HG03354 (cell line): Measurements from ENCODE around the gene ADAMTS18.

ENCODE experiments used
- ATAC-seq: cut with Tn5 transposase; IDR thresholded peaks from one replicate; pipeline ENCODE4 v1.9.1; 2021; ENCODE audit warnings: mild to moderate bottlenecking; ENCODE audit not compliant: unreplicated experiment, poor library complexity, severe bottlenecking

Gene ADAMTS18

DNA sequence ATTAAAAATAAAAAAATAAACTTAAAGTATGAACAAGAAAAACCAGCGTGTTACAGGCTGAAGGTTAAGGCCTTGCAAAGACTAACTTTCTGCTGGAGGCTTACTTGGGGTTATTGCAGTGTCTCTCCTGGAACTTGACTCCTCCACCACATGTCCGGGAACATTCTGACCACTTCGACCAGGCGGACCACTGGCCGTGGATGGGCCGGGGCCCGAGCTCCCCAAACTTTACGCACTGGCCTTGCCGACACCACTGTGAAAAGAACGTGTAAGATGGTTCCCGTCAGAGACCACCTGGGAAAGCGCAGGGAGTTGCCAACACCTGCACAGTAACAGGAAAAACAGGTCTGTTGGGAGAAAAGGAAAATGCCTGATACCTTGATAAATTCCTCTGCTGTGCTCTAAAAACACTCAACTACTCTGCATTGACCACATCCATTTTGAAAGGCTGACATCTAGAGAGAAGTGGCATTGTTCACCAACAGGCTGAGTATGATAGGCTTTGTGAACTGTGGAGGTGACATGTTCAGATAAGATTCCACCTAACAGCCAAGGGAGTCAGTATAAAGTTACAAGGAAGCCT, 99.1 kb downstream of the ADAMTS18 start:
- ATAC-seq: no peak

DNA sequence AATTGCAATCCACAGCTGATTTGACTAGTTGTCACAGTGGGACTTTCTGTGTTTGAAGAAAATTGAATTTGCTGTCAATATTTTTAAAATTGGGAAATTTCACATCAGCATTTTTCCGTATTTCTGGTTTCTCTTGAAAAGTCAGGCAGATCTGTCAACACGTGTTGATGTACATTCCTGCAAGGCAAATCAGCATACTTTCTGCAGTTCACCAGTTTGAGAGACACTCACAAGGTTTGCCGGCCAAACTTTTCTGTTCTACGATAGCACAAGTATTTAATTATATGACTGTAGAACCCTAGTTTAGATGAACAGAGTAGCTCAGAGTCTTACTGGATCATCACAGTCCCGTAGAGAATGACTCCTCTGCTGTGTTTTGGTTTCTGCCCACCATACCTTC, 102.0 kb downstream of the ADAMTS18 start:
- no peak for ATAC-seq

DNA sequence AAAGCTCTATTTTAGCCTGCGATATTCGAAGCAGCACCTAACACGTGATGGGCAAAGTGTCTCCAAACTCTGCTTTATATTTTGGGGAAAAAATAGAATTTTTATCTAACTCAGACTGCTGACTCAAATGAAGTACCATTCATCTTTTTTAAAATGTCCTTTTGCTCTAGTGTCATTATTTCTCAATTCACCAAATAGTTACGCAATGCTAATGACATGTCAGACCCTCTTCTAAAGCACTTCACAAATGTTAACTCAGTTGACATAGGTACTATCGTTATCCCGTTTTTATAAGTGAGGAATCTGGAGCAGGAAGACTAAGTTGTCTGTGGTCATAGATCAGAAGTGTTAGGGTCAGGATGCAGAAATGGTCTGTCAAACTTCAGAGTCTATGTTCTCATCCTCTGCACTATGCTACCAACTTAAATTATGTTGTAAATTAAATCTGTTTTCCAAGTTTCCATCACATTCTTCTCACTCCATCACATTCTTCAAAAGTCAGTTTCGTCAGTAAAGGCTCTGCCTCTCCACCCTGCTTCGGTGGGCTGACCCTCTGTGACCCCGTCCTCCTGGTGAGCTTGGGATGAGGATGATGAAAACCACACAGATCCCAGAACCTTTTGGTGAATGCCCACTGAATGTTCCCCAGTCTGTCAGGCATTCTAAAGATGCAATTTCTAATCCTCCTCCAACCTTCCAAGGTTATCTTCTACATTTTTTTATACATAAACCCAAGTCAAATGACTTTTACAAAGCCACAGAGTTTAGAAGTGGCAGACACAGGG, 102.8 kb downstream of the ADAMTS18 start:
- no peak for ATAC-seq

DNA sequence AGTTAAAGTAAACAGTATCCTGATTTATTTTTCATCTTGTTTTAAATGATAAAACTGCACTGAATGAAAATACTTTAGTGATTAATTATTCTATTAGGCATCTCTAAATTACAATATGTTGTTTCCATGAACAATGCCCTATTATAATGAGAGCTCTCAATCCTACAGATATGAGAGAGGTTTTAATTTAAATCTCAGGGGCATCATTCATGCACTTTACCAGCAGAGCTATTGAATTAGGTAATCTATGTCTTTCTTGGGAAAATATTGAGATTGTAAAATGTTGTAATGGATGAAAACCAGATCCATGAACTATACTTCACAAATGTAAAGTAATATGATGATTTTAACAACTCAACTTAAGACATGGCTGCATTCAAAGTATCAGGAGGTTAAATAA, 103.8 kb downstream of the ADAMTS18 start:
- no peak for ATAC-seq

DNA sequence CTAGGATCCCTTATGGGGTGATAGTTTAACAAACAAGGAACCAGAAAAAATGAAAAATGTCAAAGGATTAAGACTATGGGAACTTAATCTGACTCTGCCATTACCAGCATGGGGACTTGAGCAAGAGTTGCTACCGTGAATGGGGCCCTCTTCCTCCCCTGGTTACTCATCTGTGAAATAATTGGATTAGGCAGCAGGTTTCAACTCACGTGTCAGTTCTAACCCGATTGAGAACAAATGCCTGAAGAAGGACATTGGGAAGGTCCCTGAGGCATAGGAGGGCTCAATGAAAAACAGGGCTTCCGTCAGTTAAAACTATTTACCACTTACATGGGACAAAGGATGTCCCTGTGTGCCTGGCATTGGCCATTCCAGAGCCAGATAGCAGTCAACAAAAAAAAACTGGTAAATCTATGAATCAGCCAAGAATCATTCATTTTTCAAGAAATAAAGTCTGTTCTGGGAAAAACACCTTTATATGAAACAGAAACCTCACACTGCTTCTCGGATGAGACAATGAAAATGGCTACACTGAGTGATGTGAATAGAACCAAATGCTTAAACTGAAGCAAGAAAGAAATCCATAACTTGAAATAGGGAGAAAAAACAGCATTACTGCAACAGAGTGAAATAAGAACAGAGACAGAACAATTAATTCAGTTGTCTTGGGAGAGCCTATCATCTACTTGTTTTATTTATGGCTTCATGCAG, 104.3 kb downstream of the ADAMTS18 start:
- ATAC-seq: no peak

DNA sequence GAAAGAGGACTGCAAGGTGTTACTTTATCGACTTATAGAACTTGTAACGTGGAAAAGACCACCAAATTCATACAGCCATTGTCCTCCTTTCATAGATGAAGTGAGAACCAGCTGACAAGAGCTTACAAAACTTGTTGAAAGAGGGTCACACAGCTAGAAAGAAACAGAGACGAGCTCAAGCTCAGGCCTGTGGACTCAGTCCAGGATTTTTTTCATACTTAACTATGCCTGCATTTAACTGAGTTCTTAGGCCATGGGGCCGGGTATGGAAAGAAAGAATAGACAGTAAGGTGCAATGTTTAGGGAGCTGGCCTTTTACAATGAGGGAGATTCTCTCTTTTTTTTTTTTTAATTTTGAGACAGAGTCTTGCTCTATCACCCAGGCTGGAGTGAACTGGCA, 106.1 kb downstream of the ADAMTS18 start:
- no peak for ATAC-seq

DNA sequence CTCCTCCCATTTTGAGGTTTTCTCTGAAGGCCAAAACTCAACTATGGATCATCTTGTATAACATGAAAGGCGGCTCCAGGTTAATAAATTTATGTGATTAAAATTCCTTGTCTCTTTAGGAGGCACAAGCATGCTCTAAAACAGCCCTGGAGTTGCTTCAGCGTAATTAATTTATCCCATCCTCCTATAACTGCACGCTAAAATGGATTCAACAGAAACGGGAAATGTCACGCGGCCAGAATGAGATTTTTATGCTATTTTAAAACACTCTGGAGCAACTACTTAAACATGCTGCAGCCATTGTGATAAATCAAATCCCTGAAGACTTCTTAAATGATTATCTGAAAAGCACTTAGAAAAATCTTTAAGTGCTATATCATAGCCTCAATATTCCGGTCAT, 106.6 kb downstream of the ADAMTS18 start:
- no peak for ATAC-seq

DNA sequence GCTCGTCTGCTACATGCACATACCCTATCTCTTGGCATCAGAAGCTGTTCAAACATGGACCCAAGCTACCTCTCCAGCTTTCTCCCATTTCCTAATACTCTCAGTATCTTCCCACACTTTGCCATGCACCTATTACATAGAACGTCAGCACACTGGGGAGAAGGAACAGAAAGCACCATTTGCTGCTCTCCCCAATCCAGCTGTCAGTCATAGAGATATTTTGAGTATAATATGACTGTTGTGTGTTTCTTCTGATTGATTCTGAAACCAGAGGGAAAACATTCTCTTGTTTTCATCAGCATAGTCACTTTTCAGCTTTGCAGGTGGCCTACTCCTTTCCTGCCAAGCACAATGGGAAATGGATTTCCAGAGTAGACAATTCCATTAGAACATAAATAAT, 107.1 kb downstream of the ADAMTS18 start:
- ATAC-seq: no peak

DNA sequence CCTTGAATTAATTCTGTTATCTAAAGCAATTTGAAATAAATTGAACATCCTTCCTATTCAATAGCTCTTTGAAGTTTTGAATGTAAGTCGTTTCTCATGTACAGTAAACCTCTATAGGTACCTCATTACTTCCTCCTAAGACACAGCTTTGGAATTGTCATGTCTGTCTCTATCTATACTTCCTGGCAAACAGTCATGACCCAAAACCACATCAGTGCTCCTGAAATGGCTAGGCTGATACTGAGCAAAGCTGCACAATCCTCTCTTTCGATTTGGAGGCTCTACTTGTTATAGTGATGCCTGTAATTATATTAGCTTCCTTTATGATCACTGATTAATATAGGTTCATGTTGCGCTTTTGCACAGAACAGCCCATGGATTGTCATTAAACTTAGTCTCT, 110.1 kb downstream of the ADAMTS18 start:
- ATAC-seq: no peak

DNA sequence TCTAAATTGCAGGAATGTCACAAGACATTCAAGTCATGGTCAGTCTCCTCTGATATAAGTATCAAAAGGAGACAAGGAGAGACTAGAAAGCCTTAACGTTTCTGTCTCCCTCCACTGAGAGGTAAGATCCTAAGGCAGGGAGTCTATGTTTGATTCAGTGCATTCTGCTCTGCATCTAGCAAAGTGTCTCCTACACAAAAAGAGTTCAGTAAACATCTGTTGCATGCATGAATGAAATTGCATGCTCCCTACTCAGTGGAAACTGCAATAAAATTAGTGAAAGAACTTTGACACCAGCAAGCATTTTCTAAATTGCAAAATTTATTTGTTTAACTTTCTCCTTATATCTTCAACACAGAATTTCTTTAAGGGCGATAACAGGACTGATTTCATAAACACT, 111.1 kb downstream of the ADAMTS18 start:
- no peak for ATAC-seq

DNA sequence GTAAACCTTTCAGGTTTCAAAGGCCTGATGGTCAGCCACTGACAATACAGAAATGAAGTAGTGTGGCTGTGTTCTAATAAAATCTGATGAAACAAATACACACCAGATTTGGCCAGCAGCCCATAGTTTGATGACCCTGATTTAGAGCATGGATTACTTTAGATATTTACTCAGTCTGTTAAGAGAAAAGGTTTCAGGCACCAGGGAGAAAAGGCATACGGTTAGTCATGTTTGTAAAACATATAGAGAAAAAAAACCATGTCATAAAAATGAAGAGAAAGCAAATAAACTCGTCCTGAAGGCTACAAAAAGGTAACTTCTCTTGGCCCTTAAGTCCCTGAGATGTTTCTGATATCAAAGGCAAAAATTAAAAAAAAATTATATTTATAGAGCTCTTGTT, 112.1 kb downstream of the ADAMTS18 start:
- no peak for ATAC-seq

DNA sequence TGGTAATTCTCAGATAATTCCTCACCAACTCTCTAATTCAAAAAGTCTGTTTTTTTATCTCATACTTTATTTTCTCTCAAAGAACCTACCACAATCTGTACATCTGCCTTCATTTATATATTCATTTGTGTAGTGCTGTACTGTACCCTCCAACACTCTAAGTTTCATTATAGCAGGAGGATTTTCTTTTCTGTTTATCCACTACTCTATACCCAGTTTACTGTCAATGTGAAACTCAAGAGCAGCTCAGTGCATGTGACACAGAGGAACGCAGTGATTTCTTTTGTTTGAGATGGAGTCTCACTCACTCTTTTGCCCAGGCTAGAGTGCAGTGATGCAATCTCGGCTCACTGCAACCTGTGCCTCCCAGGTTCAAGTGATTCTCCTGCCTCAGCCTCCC, 117.8 kb downstream of the ADAMTS18 start:
- no peak for ATAC-seq

DNA sequence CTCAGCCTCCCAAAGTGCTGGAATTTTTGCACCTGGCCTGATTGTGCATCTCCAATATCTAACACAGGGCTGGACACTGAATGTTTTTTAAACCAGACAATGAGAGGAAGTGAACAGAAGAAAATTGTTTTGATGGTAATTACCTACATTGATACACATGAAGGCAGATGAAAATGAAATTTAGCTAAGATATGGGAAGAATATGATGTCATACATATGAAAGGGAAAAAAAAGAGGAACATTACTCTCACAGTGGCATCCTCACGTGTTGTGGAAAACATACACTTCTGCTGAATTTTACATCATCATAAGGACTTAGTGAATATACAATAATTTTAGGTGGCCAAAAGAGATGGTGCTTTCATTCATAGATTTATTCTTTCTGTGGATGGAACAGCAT, 124.0 kb downstream of the ADAMTS18 start:
- ATAC-seq: no peak

DNA sequence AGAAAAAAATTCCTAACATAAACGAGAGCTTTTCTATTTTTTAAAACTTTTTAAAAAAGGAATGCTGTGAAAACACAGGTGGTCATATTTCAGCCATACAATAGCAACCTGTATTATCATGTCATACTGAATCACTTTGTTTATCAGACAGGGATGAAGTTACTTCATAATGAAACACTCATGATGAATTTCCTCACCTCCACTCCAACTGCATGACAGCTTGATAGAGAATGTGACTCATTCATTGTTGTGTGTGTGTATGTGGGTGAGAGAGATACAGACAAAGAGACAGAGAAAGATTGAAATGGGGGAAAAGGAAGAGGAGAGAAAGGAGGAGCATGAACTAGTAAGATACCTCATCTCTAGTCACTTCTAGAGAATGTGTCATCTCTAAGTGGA, 126.7 kb downstream of the ADAMTS18 start:
- no peak for ATAC-seq

DNA sequence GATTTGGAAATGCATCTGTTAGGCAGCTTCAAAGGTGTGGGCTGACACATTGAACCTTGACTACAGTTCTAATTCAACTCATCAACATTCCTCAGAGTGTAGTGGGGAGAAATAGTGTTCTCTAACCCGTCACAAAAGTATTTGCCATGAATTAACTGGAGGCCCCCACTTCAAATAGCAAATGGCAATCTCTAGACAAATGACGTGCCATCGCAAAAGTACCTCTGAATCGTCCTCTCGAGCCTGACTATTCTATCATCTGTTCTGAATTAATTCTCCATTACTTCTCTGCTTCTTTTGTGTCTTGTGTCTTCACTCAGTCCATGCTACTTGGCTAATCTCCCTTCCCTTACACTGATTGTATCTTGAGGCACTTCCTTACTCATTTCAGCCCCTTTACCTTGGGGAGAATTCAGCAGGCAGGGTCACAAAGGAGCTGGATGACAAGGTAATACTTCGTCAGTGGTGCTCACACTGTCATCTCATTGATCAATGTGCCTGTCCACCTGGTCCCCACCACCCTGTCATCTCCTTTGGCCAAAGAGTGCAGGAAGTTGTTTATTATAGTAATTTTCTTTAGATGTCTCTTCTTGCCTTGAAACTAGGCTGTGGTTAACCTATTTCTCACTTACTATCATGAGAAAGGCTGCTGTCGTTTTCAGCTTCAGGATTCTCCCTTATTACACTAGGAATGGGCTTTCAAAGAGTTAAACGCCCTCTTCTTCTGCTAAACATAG, 127.2 kb downstream of the ADAMTS18 start:
- no peak for ATAC-seq

DNA sequence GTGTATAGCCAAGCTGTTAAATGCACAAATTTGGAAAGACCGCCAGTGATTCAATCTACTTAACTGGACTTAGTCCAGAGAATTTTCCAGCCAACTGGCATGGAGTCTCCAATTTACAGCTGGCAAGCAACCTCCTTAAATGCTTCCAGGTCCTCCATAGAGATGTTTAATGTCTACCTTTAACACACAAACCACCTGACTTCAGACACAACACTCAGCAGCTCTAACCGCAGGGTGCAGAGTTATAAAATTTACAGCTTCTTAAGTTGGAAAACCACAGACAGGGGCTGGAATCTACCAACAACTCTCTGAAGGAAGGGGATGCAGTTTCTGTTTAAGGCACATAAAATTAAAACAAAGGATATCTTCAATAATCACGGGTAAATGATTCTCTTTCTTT, 128.8 kb downstream of the ADAMTS18 start:
- no peak for ATAC-seq

DNA sequence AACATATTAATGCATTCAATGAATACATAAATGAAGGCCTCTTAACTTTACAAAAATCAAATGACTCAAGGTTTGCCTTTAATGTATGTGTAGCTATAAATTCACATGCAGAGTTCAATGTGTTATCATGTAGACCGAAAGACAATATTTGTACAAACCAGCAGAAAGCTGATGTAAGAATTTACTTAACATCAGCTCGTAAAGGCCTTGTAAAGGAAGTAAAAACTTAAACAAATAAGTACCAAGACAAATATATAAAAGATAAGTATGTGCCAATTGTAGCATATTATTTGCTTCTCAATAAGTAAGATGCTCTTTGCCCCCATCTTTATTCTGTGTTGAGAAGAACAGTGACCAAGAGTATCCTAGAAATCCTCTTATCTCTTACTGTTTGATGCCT, 130.0 kb downstream of the ADAMTS18 start:
- no peak for ATAC-seq

DNA sequence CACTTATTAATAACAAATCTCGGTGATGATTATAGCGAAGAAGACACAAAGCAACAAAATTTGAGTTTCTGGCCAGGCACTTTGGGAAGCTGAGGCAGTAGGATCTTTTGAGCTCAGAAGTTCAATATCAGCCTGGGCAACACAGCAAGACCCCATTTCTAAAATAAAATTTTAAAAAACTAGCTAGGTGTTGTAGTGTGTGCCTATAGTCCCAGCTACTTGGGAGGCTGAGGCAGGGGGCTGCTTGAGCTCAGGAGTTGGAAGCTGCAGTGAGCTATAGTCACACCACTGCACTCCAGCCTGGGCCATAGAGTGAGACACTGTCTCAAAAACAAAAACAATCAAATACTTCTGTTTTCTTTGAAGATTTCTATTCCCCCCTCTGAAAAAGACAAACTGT, 130.7 kb downstream of the ADAMTS18 start:
- ATAC-seq: no peak

DNA sequence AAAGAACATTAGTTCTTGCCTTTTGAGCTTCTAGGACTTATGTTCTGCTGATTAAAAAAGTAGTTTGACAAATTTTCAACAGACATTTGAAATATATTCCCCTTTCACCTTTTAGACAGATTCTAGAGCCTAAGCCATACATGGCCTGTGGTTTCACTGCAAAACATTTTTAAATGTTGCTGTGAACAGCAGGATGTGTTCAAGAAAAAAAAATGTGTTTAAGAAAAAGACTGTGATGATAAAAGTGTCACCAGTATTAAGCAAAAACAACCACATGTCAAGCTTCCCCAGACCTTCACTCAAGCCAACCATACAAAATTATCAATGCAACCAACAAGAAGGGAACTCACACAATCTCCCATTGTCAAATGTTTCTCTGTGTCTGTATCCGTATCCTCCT, 132.2 kb downstream of the ADAMTS18 start:
- no peak for ATAC-seq

DNA sequence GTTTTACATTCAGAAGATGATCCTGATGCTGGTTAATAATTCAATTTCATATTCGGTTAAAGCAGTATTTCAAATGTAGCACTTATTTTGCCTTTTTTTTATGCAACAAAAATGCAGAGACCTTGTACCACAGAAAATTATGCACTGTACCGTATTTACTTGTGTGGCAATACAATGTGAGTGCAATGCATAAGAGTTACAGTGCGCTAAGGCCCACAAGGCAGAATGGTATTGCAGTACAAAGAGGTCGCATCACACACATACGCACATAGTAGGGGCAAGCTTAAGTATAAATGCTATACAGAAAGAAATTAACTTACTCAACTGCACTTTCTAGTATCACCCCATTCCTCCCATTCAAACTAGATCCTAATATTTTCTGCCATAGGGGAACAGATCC, 132.6 kb downstream of the ADAMTS18 start:
- ATAC-seq: no peak

DNA sequence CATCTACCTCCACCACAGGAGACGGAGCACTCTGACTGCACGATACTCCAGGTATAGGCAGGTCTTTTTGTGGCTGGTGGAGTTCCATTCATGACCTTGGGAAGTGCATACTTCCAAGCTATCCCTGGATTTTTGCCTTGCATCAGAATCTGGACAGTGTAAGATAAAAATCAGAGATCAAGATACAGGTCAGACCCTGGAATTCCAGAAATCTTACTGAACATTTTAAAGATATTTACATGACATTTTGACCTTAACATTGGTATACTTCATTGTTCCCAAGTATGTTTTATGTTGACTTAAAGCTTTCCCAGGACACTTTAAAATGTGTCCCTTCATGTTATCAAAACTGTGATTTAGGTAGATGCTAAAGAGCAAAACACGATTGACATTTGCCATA, 134.6 kb downstream of the ADAMTS18 start:
- no peak for ATAC-seq
